ENCODE results near the gene ARL14EP. TPM values are rescaled to one million over a fixed set of nuclear protein-coding genes. Genes with fewer than 3 reads are reported as not detected.

ARL14EP gene
- total RNA-seq, 2 experiments from 2014 or later: 17.9 to 22.1 TPM

DNA sequence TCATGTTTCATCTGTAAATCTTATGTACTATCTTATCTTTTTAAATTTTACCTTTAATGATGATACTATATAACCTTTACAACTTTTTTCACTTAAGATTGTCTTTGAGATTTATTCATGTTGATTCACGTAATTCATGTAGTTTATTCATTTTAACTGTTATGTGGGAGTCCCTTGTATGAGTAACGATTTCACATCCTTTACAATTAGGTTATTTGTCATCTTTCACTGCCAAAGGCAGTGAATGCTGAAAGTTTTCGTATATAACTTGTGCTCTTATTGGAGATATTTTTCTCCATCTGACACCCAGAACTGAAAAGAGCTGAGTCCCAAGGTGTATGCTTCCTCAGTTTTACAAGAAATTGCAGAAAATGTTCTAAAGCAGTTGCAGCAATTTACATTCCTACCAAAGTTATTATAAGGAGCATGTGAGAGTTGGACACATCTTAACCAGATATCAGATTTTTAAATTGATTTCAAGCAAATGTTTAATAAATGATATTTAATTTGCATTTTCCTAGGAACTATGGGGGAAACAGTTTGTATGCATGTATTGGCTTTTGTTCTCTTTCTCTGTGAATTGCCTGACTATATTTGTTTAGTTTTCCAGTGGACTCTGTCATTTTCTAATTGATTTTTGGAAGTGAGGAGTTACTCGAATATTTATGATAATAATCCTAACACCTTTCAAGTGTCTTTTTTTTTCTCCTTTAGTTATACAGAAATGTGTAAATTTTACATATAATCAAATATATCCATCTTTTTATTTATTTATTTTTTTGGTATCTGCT is 6.4 kb downstream of the ARL14EP start:
- intact Hi-C loops (cut with micrococcal nuclease): loop anchor here (10.0 kb wide), 2 partner anchors 1175 to 1485 kb away; partner anchors contain the start of genes ELP4, IMMP1L and PAX6
- peaks cover 31% of the 10 kb centered on the region for H3K36me3 Mint-ChIP-seq (ENCODE audit: low read depth)
- no peak overlapping the region for H3K4me3 Mint-ChIP-seq
- no peaks in the 10 kb centered on the region for H3K9me3 Mint-ChIP-seq
- no peak overlapping the region for H3K27ac Mint-ChIP-seq
- H3K27me3 Mint-ChIP-seq (ENCODE audit: low read depth): no peaks in the 10 kb centered on the region
- peaks cover 47% of the 10 kb centered on the region for H3K4me1 Mint-ChIP-seq (ENCODE audit: low read depth)
- CTCF ChIA-PET: no interaction called here
- DNase-seq: no peak

DNA sequence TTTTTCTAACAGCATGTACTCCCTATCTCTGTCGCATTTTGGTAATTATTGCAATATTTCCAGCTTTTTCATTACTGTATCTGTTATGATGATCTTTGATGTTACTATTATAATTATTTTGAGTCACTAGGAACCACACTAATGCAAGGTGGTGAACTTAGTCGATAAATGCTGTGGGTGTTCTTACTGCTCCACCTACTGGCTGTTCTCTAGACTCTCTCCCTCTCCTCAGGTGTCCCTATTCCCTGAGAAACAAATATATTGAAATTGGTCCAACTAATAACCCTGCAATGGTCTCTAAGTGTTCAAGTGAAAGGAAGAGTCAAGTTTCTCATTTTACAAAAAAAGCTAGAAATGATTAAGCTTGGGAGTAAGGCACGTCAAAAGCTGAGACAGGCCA is 10.5 kb downstream of the ARL14EP start:
- H3K27me3 Mint-ChIP-seq (ENCODE audit: low read depth): no peaks in the 10 kb centered on the region
- no peak overlapping the region for H3K27ac Mint-ChIP-seq
- no peaks in the 10 kb centered on the region for H3K9me3 Mint-ChIP-seq
- no peak for DNase-seq
- peaks cover 37% of the 10 kb centered on the region for H3K36me3 Mint-ChIP-seq (ENCODE audit: low read depth)
- CTCF ChIA-PET: interaction anchor here (0.7 to 2.0 kb wide), 4 partner anchors 10 to 205 kb away, joined by 3 to 9 read pairs (median 4); partner anchors contain the start of gene ARL14EP
- peaks cover 17% of the 10 kb centered on the region for H3K4me1 Mint-ChIP-seq (ENCODE audit: low read depth)
- H3K4me3 Mint-ChIP-seq: no peak overlapping the region
- intact Hi-C loops (cut with micrococcal nuclease): loop anchor here (5.0 to 10.0 kb wide), 2 partner anchors 129 to 901 kb away; no protein-coding TSS in a partner anchor

DNA sequence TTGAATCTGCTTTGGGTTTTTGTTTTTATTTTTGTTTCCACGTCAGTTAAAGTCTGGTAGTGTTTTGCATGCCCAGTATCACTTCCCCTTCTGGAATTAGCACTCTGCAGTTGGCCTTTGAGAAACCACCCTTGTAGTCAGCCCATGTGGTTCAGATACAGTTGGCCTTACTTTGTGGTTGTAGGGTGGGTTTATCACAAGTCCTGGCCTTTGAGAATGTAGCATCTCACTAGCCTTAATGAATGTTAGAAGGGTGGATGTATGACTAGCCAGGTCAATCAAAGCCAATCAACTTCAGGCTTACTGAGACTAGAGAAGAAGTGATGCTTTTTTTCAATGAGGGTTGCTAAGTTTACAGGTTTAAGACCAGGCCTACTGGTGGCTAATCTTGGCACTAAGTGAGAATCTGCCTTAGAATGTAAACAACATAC is 19.8 kb downstream of the ARL14EP start:
- no peak for DNase-seq
- H3K4me3 Mint-ChIP-seq: no peak overlapping the region
- CTCF ChIA-PET: no interaction called here
- peak overlapping the region; percentile 30 for H3K27ac Mint-ChIP-seq
- peaks cover 5% of the 10 kb centered on the region for H3K36me3 Mint-ChIP-seq (ENCODE audit: low read depth)
- H3K27me3 Mint-ChIP-seq (ENCODE audit: low read depth): no peaks in the 10 kb centered on the region
- intact Hi-C loops (cut with micrococcal nuclease): loop anchor here (2.0 to 10.0 kb wide), 3 partner anchors 20 to 892 kb away; partner anchors contain the start of gene ARL14EP
- H3K9me3 Mint-ChIP-seq: no peaks in the 10 kb centered on the region
- H3K4me1 Mint-ChIP-seq (ENCODE audit: low read depth): peaks cover 4% of the 10 kb centered on the region

DNA sequence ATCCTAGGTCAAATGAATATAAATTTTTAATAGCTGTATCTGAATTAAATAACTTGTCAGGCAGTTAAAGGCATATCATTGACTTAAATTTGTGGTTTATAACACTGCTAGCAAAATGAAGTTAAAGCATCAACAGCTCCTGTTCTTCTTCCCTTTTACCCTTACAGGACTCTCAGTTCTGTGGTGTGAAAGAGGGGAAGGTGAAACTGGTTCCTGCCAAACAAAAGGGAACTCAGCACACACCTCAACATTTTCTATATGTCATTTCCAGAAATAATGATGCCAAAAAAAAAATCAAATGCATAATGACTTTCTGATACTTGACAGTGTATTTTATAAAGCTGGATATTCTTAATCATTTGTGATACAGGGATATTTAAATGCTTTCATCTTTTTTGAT is 21.2 kb downstream of the ARL14EP start:
- CTCF ChIA-PET: interaction anchor here (1.8 kb wide), 1 partner anchor 28 kb away, joined by 6 read pairs; no protein-coding TSS in a partner anchor
- peaks cover 6% of the 10 kb centered on the region for H3K4me1 Mint-ChIP-seq (ENCODE audit: low read depth)
- H3K9me3 Mint-ChIP-seq: no peaks in the 10 kb centered on the region
- H3K27me3 Mint-ChIP-seq (ENCODE audit: low read depth): no peaks in the 10 kb centered on the region
- intact Hi-C loops (cut with micrococcal nuclease): loop anchor here (10.0 kb wide), 2 partner anchors 701 to 891 kb away; no protein-coding TSS in a partner anchor
- H3K36me3 Mint-ChIP-seq (ENCODE audit: low read depth): peaks cover 3% of the 10 kb centered on the region
- H3K4me3 Mint-ChIP-seq: no peak overlapping the region
- no peak overlapping the region for H3K27ac Mint-ChIP-seq
- DNase-seq: no peak

DNA sequence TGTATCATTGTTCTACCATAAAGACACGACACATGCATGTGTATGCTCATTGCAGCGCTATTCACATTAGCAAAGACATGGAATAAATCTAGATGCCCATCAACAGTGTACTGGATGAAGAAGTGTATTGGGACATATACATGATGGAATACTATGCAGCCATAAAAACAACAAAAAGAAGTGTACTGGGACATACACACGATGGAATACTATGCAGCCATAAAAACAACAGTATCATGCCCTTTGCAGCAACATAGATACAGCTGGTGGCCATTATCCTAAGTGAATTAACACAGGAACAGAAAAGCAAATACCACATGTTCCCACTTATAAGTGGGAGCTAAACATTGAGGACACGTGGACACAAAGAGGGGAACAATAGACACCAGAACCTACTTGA is 22.7 kb downstream of the ARL14EP start:
- intact Hi-C loops (cut with micrococcal nuclease): loop anchor here (1.0 to 10.0 kb wide), 4 partner anchors 510 to 889 kb away; no protein-coding TSS in a partner anchor
- H3K4me3 Mint-ChIP-seq: no peak overlapping the region
- H3K27ac Mint-ChIP-seq: no peak overlapping the region
- CTCF ChIA-PET: interaction anchor here (1.0 to 1.8 kb wide), 4 partner anchors 26 to 572 kb away, joined by 3 to 6 read pairs (median 4); no protein-coding TSS in a partner anchor
- H3K27me3 Mint-ChIP-seq (ENCODE audit: low read depth): peaks cover 2% of the 10 kb centered on the region
- DNase-seq: no peak
- H3K4me1 Mint-ChIP-seq (ENCODE audit: low read depth): peaks cover 11% of the 10 kb centered on the region
- peaks cover 3% of the 10 kb centered on the region for H3K36me3 Mint-ChIP-seq (ENCODE audit: low read depth)
- no peaks in the 10 kb centered on the region for H3K9me3 Mint-ChIP-seq

DNA sequence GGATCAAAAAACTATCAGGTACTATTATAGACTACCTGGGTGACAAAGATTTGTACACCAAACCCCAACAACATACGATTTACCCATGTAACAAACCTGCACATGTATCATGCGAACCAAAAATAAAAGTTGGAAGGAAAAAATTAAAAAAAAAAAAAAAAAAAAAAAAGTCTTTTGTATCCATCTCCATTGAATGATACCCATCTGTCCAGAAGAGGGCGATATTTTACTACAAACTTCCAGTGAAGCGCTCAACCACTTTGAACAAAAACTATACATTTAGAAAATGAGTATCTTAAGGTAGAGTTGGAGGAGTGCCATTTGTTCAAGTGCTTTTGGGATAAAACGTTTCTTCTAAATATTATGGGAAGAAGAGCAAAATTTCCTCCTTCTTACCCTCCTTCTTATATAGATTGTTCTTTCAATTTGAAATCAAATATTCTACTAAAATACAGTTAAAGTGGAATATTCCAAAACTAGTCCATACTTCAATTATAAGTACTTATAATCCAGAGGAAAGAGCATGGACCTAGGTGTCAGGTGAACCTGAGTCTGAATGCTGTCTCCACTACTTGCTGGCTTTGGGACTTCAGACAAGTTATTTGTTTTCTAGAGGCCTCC is 23.3 kb downstream of the ARL14EP start:
- H3K9me3 Mint-ChIP-seq: no peaks in the 10 kb centered on the region
- no peak overlapping the region for H3K27ac Mint-ChIP-seq
- CTCF ChIA-PET: interaction anchor here (1.0 to 1.8 kb wide), 3 partner anchors 30 to 572 kb away, joined by 3 to 6 read pairs (median 5); no protein-coding TSS in a partner anchor
- no peak for DNase-seq
- H3K4me1 Mint-ChIP-seq (ENCODE audit: low read depth): peaks cover 11% of the 10 kb centered on the region
- no peak overlapping the region for H3K4me3 Mint-ChIP-seq
- H3K27me3 Mint-ChIP-seq (ENCODE audit: low read depth): peaks cover 3% of the 10 kb centered on the region
- H3K36me3 Mint-ChIP-seq (ENCODE audit: low read depth): peaks cover 3% of the 10 kb centered on the region
- intact Hi-C loops (cut with micrococcal nuclease): loop anchor here (1.0 to 10.0 kb wide), 4 partner anchors 509 to 889 kb away; no protein-coding TSS in a partner anchor

DNA sequence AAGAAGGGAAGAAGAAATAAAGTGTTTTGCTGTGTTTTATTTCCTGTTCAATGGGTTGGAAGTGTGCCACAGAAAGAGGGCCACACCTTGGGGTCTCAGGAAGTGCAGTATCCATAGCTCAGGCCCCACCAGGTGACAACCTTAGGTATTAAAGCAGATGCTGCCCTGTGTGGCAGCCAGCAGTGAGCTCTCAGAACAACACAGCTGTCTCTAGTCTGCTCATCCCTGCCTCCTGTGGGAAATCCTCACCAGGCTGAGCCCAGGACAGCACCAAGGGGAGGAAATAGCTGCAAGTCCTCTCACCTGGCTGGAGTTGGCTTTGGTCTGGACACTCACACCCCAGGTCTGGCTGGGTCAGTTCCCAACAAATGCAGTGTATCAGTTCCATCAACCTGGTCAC is 25.1 kb downstream of the ARL14EP start:
- peaks cover 10% of the 10 kb centered on the region for H3K27me3 Mint-ChIP-seq (ENCODE audit: low read depth)
- H3K9me3 Mint-ChIP-seq: no peaks in the 10 kb centered on the region
- intact Hi-C loops (cut with micrococcal nuclease): loop anchor here (10.0 kb wide), 2 partner anchors 697 to 887 kb away; no protein-coding TSS in a partner anchor
- DNase-seq: no peak
- H3K4me3 Mint-ChIP-seq: no peak overlapping the region
- CTCF ChIA-PET: no interaction called here
- no peak overlapping the region for H3K27ac Mint-ChIP-seq
- peaks cover 11% of the 10 kb centered on the region for H3K4me1 Mint-ChIP-seq (ENCODE audit: low read depth)
- H3K36me3 Mint-ChIP-seq (ENCODE audit: low read depth): no peaks in the 10 kb centered on the region

DNA sequence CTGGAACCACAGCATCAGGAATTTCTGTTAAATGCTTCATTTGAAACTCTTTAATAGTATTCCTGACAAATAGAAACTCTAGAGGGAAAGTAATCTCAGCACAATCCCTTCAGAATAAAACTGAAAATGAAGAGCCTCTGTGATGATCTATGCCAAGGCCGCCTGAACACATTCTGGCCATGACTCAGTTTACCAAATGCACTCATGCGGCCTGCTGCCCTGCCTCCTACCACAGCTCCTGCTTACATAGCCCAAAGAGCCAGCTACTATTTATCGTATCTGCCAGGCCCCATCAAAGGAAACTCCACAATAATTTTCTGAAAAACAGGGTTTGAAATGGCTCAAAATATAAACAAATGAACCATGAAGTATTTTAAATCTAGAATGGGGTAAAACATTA is 27.0 kb downstream of the ARL14EP start:
- H3K27me3 Mint-ChIP-seq (ENCODE audit: low read depth): peaks cover 13% of the 10 kb centered on the region
- no peak overlapping the region for H3K27ac Mint-ChIP-seq
- CTCF ChIA-PET: no interaction called here
- H3K9me3 Mint-ChIP-seq: no peaks in the 10 kb centered on the region
- peaks cover 7% of the 10 kb centered on the region for H3K4me1 Mint-ChIP-seq (ENCODE audit: low read depth)
- DNase-seq: no peak
- intact Hi-C loops (cut with micrococcal nuclease): loop anchor here (10.0 kb wide), 2 partner anchors 695 to 885 kb away; no protein-coding TSS in a partner anchor
- no peaks in the 10 kb centered on the region for H3K36me3 Mint-ChIP-seq (ENCODE audit: low read depth)
- no peak overlapping the region for H3K4me3 Mint-ChIP-seq

DNA sequence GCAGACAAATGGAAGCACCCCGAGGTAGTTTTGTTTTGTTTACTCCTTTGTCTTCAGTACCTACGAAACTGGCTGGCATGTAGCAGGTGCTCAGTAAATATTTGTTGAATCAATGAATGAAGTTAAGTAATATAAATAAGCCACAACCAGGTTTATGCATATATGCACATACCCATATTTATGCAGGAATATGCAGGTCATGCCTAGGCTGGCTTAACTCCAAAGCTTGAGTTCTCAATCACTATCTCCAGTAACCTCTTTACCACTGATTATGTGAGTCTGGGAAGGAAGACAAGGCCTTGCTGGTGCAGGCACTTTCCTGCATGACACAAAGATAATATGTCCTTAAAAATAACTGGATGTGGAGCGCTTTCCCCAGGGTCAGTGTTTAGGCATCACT is 27.5 kb downstream of the ARL14EP start:
- no peaks in the 10 kb centered on the region for H3K36me3 Mint-ChIP-seq (ENCODE audit: low read depth)
- CTCF ChIA-PET: no interaction called here
- no peak for DNase-seq
- no peak overlapping the region for H3K27ac Mint-ChIP-seq
- H3K9me3 Mint-ChIP-seq: no peaks in the 10 kb centered on the region
- H3K4me1 Mint-ChIP-seq (ENCODE audit: low read depth): peaks cover 7% of the 10 kb centered on the region
- intact Hi-C loops (cut with micrococcal nuclease): no loop called here
- peaks cover 13% of the 10 kb centered on the region for H3K27me3 Mint-ChIP-seq (ENCODE audit: low read depth)
- H3K4me3 Mint-ChIP-seq: no peak overlapping the region

DNA sequence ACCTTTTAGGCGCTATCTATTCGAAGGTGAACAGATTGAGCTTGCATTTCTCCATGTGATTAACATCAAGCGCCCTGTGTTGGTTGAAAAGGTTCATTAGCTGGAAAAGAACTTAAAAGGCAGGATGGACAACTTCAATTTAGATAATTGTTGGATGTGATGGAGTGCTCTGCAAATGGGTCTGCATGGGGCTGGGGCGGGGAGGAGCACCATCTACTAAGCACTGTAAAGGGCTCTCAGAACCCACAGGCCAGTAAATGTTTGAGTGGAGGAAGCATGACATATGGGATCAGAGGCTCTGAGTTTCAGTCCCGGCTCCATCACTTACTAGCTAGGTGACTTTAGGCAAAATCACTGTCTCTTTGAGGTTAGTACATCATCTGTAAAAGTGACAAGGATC is 28.2 kb downstream of the ARL14EP start:
- CTCF ChIA-PET: no interaction called here
- no peak overlapping the region for H3K27ac Mint-ChIP-seq
- intact Hi-C loops (cut with micrococcal nuclease): no loop called here
- H3K9me3 Mint-ChIP-seq: no peaks in the 10 kb centered on the region
- H3K4me1 Mint-ChIP-seq (ENCODE audit: low read depth): peaks cover 7% of the 10 kb centered on the region
- no peak overlapping the region for H3K4me3 Mint-ChIP-seq
- peaks cover 13% of the 10 kb centered on the region for H3K27me3 Mint-ChIP-seq (ENCODE audit: low read depth)
- DNase-seq: no peak
- no peaks in the 10 kb centered on the region for H3K36me3 Mint-ChIP-seq (ENCODE audit: low read depth)

DNA sequence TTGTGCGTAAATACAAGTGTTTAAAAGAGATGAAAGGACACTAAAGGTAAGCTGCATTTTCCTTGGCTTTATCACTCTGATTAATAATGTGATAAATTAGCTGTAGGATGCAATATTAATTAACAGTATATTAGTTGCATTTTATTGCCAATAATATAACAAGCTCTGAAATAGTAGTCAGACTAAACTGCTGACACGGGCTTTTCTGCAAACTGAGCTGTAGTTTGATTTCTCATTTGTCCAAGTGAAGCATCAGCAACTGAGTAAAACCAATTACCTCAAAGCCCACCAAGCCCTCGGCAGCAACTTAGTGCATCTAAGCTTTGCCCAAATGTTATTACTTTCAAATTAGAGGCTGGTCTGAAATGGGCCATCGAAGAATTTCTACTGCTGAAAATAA is 33.5 kb downstream of the ARL14EP start:
- CTCF ChIA-PET: no interaction called here
- Mint-ChIP-seq H3K4me1 (ENCODE audit: low read depth) (no peaks in the 10 kb centered on the region), H3K36me3 (ENCODE audit: low read depth) (no peaks in the 10 kb centered on the region), H3K9me3 (no peaks in the 10 kb centered on the region), H3K27me3 (ENCODE audit: low read depth) (peaks cover 21% of the 10 kb centered on the region), H3K4me3 (no peak overlapping the region), H3K27ac (no peak overlapping the region)
- intact Hi-C loops (cut with micrococcal nuclease): no loop called here
- no peak for DNase-seq

DNA sequence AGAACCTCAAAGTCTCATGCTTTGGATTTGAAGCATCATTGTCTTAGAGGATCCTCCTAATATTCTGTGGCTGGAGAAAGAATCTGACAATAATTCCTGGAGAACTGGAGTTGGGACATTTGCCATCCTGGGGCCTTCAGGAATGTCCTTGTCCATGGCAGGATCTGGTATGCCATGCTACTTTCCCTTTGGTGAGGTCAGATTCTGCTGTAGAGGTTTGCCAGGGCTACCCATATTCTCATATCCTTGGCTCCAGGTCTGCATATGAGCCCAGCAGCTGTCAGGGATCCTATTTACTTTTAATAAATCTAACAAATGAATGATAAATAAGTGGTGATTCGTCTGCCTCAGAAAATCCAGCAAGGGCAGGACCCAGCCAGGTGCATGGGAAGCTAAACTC is 35.0 kb downstream of the ARL14EP start:
- no peaks in the 10 kb centered on the region for H3K4me1 Mint-ChIP-seq (ENCODE audit: low read depth)

More for the DNA sequence above, 35.0 kb downstream of the ARL14EP start:
- CTCF ChIA-PET: no interaction called here
- no peaks in the 10 kb centered on the region for H3K36me3 Mint-ChIP-seq (ENCODE audit: low read depth)
- H3K4me3 Mint-ChIP-seq: no peak overlapping the region
- H3K27me3 Mint-ChIP-seq (ENCODE audit: low read depth): peaks cover 14% of the 10 kb centered on the region
- H3K9me3 Mint-ChIP-seq: no peaks in the 10 kb centered on the region
- no peak for DNase-seq
- no peak overlapping the region for H3K27ac Mint-ChIP-seq
- intact Hi-C loops (cut with micrococcal nuclease): no loop called here
